IPS-11a (cell line): ENCODE measurements around the gene RASGRF2.
"Not testable (repeated sequence)": the region's sequence is repeated elsewhere in the genome, so short reads cannot be mapped to it uniquely, and the experiment has no call there.

ENCODE experiments used
- H3K4me3 ChIP-seq: one replicate; pipeline ENCODE4 v1.5.1; 2013; ENCODE audit warnings: low read depth, low read length, control low read depth

RASGRF2 gene

DNA sequence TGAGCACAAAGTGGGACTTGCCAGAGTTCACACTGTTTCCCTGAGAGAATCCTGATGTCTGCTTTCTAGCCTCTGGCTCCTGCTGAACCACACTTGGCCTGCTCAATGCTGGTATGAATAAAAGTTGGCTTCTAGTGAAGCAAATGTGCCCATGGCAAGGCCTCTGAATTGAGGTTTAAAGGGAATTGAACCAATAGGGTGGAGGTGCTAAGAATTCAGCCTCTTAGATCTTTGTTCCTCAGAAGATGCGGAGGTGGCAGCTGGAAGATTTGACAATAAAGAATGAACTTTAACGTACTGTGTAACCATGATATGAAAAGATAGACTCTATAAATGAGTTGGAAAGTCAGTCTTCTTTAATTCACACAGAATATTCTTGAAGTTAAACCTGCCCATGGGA, 57.2 kb downstream of the RASGRF2 start:
- H3K4me3 ChIP-seq, result no peak overlapping the region

DNA sequence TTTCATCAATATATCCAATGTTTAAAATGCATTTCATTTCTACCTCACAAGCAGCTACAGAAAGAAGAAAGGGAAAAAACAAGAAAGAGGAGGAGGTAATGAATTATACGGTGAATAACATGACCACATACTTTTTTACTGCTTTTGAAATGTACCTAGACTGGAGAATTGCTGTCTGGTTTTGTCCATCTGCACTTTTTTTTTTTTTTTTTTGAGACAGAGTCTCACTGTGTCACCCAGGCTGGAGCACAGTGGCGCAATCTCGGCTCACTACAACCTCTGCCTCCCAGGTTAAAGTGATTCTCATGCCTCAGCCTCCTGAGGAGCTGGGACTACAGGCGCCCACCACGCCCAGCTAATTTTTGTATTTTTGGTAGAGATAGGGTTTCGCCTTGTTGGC, 58.4 kb downstream of the RASGRF2 start:
- not testable (repeated sequence) for H3K4me3 ChIP-seq

GRCh38 chr5:81019748-81020147, 59.6 kb downstream of the RASGRF2 start:
- no peak overlapping the region for H3K4me3 ChIP-seq

- H3K4me3 ChIP-seq, result no peak overlapping the region
Observed at GRCh38 chr5:81020478-81021167, 60.5 kb downstream of the RASGRF2 start.

DNA sequence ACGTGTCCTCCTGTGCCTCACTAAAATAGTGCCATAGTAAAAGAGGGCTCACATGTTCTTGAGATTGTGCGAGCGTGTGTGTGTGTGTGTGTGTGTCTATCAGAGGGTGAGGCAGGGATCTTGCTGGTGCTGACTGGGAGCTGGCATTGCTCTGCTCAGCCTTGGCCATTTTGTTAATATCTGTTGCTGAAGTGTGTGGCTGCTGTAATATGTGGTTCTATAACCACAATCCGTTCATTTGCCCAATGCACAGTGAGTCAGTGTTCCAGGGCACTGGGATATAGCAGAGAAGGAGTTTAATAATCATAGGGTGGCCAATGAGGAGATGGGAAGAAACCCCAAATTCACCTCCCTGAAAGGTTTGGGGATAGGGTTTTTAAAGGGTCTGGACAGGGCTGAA, 61.3 kb downstream of the RASGRF2 start:
- no peak overlapping the region for H3K4me3 ChIP-seq

- H3K4me3 ChIP-seq, result no peak overlapping the region
Observed at GRCh38 chr5:81021951-81022687, 62.0 kb downstream of the RASGRF2 start.

DNA sequence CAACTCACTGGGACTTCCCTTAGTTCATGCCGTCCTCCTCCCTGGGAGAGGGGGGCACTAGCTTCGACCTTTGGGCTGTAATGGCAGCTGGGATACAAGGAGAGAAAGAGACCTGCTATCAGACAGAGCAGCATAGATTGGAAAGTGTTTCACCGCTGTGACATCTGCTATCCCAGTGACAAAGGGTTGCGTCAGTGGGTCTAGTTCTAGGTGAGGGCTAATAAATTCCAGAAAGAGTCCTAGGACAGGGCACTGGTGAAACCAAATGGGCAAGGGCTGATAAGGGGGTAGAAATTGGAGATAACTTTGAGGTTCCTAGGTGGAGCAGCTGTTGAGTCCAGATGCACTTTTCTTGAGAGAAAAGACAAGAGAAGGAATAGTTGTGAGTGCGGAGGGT, 62.5 kb downstream of the RASGRF2 start:
- H3K4me3 ChIP-seq, result no peak overlapping the region

DNA sequence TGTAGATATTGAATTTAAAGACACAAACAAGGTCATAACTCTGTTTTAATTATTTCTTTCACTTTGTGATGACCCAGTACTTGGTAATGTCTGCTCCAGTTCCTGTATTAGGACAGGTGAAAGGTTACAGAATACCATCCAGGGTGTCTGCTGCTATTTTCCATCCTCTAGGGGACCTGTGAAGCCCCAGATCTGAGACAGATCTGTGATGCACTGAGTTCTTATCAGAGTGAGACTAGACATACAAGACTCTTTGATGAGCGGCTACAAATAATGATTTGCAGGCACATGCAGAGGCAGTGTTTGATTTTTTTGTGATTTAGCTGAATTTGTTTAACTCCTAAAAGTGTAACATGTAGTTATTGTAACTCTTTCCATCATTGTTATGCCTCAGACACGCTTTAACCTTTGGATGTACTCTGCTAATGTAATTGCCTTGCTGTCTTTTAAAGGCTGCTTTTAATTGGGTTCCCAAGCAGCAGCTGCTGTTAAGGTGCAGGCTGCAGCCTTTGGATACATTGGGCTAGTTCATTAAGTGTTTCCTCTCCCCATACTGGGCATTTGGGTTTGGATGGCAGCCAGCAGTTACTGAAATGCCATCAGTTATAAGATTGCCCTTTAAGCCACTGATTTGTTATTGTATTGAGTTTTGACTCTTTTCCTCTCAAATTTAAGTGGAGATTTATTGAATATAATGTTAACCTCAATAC, 63.3 kb downstream of the RASGRF2 start:
- H3K4me3 ChIP-seq, result no peak overlapping the region

GRCh38 chr5:81027481-81028058, 67.4 kb downstream of the RASGRF2 start:
- H3K4me3 ChIP-seq, result no peak overlapping the region

DNA sequence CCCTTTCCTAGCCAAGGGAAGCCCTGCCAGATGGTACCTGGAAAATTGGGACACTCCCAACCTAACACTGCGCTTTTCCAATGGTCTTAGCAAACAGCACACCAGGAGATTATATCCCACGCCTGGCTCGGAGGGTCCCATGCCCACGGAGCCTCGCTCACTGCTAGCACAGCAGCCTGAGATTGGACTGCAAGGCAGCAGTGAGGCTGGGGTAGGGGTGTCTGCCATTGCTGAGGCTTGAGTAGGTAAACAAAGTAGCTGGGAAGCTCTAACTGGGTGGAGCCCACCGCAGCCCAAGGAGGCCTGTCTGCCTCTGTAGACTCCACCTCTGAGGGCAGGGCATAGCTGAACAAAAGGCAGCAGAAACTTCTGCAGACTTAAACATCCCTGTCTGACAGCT, 68.7 kb downstream of the RASGRF2 start:
- H3K4me3 ChIP-seq, result not testable (repeated sequence)

DNA sequence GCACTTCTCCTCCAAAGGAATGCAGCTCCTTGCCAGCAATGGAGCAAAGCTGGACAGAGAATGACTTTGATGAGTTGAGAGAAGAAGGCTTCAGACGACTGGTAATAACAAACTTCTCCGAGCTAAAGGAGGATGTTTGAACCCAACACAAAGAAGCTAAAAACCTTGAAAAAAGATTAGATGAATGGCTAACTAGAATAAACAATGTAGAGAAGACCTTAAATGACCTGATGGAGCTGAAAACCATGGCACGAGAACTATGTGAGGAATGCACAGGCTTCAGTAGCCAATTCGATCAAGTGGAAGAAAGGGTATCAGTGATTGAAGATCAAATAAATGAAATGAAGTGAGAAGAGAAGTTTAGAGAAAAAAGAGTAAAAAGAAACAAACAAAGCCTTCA, 69.6 kb downstream of the RASGRF2 start:
- H3K4me3 ChIP-seq, result not testable (repeated sequence)

- not testable (repeated sequence) for H3K4me3 ChIP-seq
Observed at GRCh38 chr5:81030236-81031034, 70.3 kb downstream of the RASGRF2 start.

DNA sequence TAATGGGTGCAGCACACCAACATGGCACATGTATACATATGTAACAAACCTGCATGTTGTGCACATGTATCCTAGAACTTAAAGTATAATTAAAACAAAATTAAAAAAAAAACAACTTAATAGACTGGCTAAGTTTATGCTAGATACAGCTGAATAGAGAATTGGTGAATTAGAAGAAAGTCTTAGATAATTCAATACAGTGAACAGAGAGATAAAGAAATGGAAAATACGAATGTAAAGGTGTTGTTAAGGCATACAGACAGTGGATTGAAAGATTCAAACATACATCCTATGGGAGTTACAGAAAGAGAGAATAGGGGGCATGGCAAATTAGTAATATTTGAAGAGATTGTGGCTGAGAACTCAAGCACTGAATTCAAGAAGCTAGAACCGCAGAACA, 75.4 kb downstream of the RASGRF2 start:
- no peak overlapping the region for H3K4me3 ChIP-seq

DNA sequence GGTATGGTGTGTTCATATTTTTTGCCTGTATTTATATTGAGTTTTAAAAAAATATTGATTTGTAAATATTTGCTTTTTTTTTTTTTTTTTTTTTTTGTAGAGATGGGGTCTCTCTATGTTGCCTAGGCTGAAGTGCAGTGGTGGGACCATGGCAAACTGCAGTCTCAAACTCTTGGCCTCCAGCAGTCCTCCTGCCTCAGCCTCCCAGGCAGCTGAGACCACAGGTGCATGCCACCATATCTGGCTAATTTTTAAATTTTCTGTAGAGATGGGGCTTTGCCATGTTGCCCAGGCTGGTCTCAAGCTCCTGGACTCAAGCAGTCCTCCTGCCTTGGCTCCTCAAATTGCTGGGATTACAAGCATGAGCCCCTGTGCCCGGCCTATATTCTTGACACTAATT, 78.3 kb downstream of the RASGRF2 start:
- no peak overlapping the region for H3K4me3 ChIP-seq

GRCh38 chr5:81044868-81045267, 84.7 kb downstream of the RASGRF2 start:
- no peak overlapping the region for H3K4me3 ChIP-seq

GRCh38 chr5:81045389-81045807, 85.2 kb downstream of the RASGRF2 start:
- H3K4me3 ChIP-seq, result no peak overlapping the region

- H3K4me3 ChIP-seq, result no peak overlapping the region
Observed at GRCh38 chr5:81046041-81046440, 85.9 kb downstream of the RASGRF2 start.

GRCh38 chr5:81052325-81052724, 92.2 kb downstream of the RASGRF2 start:
- no peak overlapping the region for H3K4me3 ChIP-seq

DNA sequence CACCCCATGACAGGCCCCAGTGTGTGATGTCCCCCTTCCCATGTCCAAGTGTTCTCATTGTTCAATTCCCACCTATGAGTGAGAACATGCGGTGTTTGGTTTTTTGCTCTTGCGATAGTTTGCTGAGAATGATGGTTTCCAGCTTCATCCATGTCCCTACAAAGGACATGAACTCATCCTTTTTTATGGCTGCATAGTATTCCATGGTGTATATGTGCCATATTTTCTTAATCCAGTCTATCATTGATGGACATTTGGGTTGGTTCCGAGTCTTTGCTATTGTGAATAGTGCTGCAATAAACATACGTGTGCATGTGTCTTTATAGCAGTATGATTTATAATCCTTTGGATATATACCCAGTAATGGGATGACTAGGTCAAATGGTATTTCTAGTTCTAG, 93.1 kb downstream of the RASGRF2 start:
- H3K4me3 ChIP-seq, result not testable (repeated sequence)

- H3K4me3 ChIP-seq, result no peak overlapping the region
Observed at GRCh38 chr5:81058121-81058520, 98.0 kb downstream of the RASGRF2 start.

DNA sequence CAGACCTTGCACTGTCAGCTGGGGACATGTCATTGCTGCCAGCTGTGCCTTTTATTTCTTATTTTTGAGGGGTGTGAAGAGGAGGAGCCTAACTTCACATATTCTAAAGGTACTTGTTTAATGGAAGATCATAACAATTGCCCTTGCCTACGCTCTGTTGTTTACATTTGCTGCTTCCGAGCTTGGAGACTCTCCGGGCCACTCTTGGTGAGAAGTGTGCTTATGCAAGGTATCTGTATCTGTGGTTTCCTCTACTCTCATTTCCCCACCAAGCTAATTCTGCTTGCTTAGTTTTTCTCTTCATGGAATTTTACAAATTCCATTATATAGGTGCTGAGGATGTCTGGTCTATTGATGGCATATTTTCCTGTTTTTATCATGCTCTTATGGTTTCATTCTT, 105.3 kb downstream of the RASGRF2 start:
- H3K4me3 ChIP-seq, result no peak overlapping the region
